22Rv1 (cell line): Measurements from ENCODE around the gene ABCC4.

Experiments used
- ZFX ChIP-seq: fragments of 450-650 bp; IDR thresholded peaks from 2 replicates; pipeline ENCODE4 v1.6.1; 2017; ENCODE audit warnings: antibody characterized with exemption, borderline replicate concordance
- TF ChIP-seq, protein P1 (sequence below): fragments of 450-650 bp; IDR thresholded peaks from 2 replicates; pipeline ENCODE4 v1.5.1; 2017; ENCODE audit warnings: mild to moderate bottlenecking

- TF ChIP-seq, protein P1, sequence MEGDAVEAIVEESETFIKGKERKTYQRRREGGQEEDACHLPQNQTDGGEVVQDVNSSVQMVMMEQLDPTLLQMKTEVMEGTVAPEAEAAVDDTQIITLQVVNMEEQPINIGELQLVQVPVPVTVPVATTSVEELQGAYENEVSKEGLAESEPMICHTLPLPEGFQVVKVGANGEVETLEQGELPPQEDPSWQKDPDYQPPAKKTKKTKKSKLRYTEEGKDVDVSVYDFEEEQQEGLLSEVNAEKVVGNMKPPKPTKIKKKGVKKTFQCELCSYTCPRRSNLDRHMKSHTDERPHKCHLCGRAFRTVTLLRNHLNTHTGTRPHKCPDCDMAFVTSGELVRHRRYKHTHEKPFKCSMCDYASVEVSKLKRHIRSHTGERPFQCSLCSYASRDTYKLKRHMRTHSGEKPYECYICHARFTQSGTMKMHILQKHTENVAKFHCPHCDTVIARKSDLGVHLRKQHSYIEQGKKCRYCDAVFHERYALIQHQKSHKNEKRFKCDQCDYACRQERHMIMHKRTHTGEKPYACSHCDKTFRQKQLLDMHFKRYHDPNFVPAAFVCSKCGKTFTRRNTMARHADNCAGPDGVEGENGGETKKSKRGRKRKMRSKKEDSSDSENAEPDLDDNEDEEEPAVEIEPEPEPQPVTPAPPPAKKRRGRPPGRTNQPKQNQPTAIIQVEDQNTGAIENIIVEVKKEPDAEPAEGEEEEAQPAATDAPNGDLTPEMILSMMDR, result no peak
- no peak for TF ChIP-seq ZFX
Measured at GRCh38 chr13:95185851-95186250, 115.4 kb downstream of the ABCC4 start.
